ENCODE results near the gene SNX5.

DNA sequence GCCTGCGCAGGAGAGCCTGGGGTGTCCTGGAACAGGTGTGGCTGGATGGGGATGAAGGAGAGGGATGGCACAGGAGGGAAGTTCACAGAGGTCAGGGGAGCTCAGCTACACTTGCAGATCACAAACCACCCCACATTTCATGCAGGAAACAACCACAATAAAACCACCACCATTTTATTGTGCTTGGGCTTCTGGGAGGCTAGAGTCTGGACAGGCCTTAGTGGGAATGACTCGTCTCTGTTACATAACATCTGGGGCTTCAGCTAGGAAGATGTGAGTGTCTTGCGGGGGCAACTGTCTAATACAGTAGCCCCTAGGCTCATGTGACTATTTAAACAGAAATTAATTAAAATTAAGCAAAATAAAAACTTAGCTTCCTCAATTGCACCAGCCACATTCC is 33.4 kb downstream of the SNX5 start:
- TF ChIP-seq, protein P1, sequence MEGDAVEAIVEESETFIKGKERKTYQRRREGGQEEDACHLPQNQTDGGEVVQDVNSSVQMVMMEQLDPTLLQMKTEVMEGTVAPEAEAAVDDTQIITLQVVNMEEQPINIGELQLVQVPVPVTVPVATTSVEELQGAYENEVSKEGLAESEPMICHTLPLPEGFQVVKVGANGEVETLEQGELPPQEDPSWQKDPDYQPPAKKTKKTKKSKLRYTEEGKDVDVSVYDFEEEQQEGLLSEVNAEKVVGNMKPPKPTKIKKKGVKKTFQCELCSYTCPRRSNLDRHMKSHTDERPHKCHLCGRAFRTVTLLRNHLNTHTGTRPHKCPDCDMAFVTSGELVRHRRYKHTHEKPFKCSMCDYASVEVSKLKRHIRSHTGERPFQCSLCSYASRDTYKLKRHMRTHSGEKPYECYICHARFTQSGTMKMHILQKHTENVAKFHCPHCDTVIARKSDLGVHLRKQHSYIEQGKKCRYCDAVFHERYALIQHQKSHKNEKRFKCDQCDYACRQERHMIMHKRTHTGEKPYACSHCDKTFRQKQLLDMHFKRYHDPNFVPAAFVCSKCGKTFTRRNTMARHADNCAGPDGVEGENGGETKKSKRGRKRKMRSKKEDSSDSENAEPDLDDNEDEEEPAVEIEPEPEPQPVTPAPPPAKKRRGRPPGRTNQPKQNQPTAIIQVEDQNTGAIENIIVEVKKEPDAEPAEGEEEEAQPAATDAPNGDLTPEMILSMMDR (conservative IDR thresholded peaks at IDR 0.05 in 1 of 2, IDR thresholded peaks at IDR 0.05 in 1 of 2; ENCODE audit: extremely low read depth in 1 of 2, insufficient read depth in 1 of 2, low read depth in 1 of 2, low read length in 2 of 2), result no peak
- no peak for TF ChIP-seq EZH2 (IDR thresholded peaks at IDR 0.05; ENCODE audit: borderline replicate concordance, low read length)

Measured in mammary epithelial cell (primary cell).